Heart right ventricle (tissue), 16 donors: ENCODE results near the gene REN. TPM values are rescaled to one million over a fixed set of nuclear protein-coding genes. Genes with fewer than 3 reads are reported as not detected.

Source experiments
- ATAC-seq, 8 donors: fragments of 200-7000 bp; cut with Tn5 transposase; one replicate each; pipeline ENCODE4 v1.9.1; 2020; ENCODE audit warnings: mild to moderate bottlenecking in 8 of 8, moderate library complexity in 8 of 8, moderate number of reproducible peaks in 1 of 8
- DNase-seq, 2 donors: peaks; one replicate each; pipeline ENCODE4 v3.0.0-alpha.2; 2020
- H3K27ac ChIP-seq, 10 donors: fragments of 200-600 bp; sonication (generic) in 2 of 10; one replicate each; pipeline versions ENCODE4 v1.5.0 to v1.8.0; 2020 to 2022; ENCODE audit warnings: mild to moderate bottlenecking in 3 of 10
- H3K27me3 ChIP-seq, 7 donors: fragments of 200-600 bp; one replicate each; pipeline ENCODE4 v1.8.0; 2021 to 2022; ENCODE audit warnings: mild to moderate bottlenecking in 2 of 7
- H3K36me3 ChIP-seq, 9 donors: fragments of 200-600 bp; sonication (generic) in 1 of 9; one replicate each; pipeline versions ENCODE4 v1.5.0 to v1.8.0; 2020 to 2022; ENCODE audit warnings: mild to moderate bottlenecking in 2 of 9
- H3K4me1 ChIP-seq, 9 donors: fragments of 200-600 bp; sonication (generic) in 1 of 9; one replicate each; pipeline versions ENCODE4 v1.5.0 to v1.8.0; 2020 to 2022; ENCODE audit warnings: mild to moderate bottlenecking in 4 of 9
- H3K4me3 ChIP-seq, 10 donors: fragments of 200-600 bp; sonication (generic) in 2 of 10; one replicate each; pipeline versions ENCODE4 v1.5.0 to v1.8.0; 2020 to 2022; ENCODE audit warnings: mild to moderate bottlenecking in 7 of 10, moderate library complexity in 2 of 10
- H3K9me3 ChIP-seq, 11 donors: fragments of 200-600 bp in 10 of 11; sonication (generic) in 2 of 11; one replicate each; pipeline versions ENCODE4 v1.5.0 to v1.8.0; 2013 to 2022; ENCODE audit warnings: mild to moderate bottlenecking in 2 of 11, control low read depth in 1 of 11, moderate library complexity in 1 of 11
- WGBS, 2 donors: extraction: QIAGEN DNeasy Blood & Tissue Kit; methylation state at CpG; one replicate each; pipeline ENCODE4 v1.1.7; 2013; ENCODE audit warnings: inconsistent platforms in 1 of 2; 5-methylcytosine and 5-hydroxymethylcytosine counted together
- intact Hi-C, 10 donors: fragments of 100-400 bp; cut with DNase I; formaldehyde crosslinking; loops; one replicate each; pipeline versions ENCODE4 v1.11.1 to v1.14.2; 2022
- polyA plus RNA-seq, 2 donors: library from polyadenylated mRNA; stranded (reverse); fragments of 200-250 nt; gene quantifications; one replicate each; pipeline ENCODE4 v1.2.3, GENCODE V29; 2013
- total RNA-seq, 10 donors: library from RNA; stranded (reverse); fragmentation: NEBNext Ultra II Directional in 3 of 10; extraction: Animal tissue kit (Norgen Biotek cat#: 25700) in 3 of 10; gene quantifications; one replicate each; pipeline versions ENCODE4 v1.2.1 to v1.2.4, GENCODE V29; 2021 to 2023
- TF ChIP-seq, protein P1 (sequence below), 9 donors: fragments of 200-600 bp; sonication (generic) in 2 of 9; IDR thresholded peaks; one replicate each; pipeline versions ENCODE4 v1.5.0 to v1.8.0; 2021 to 2022; ENCODE audit warnings: antibody characterized with exemption in 9 of 9, mild to moderate bottlenecking in 5 of 9, moderate library complexity in 1 of 9
- donor health status: Arrhythmogenic right ventricular cardiomyopathy.
- donor health status: ischemic (EF 13 %, LVEDD 7.1; RV severe dilation, severe dysfunction).
- donor health status: healthy with polysubstance abuse.
- donor health status: DM: no; HTN: yes; CAD: no.
- donor health status: DM: no; HTN: no; CAD: no.
- donor health status: ischemic (EF 25% LVEDD 6.9; RV normal size, moderate dysfunction).
- donor health status: ischemic (EF 25% LVEDD 5.7; RV mildly dilated, moderate dysfunction).
- donor health status: healthy.
- donor health status: DM: yes; HTN: yes; CAD: no.
- donor health status: Ischemic cardiomyopathy.
- donor health status: ischemic (EF 35%, LVEDD 5.7; RV mildly dilated, moderate dysfunction).
- donor health status: nonischemic (EF 11% LVEDD 7.7; RV severe dilation, severe dysfunction).
- donor health status: DM: yes; HTN: yes; CAD: no.
- donor health status: PGD.
- donor health status: ischemic (EF 29% LVEDD 5.4; RV normal size, mild dysfunction).
- donor health status: nonischemic (EF 23%, LVEDD 6.1; RV moderate dilation, normal function).

Gene REN
- total and polyA plus RNA-seq, 12 donors: not detected

DNA sequence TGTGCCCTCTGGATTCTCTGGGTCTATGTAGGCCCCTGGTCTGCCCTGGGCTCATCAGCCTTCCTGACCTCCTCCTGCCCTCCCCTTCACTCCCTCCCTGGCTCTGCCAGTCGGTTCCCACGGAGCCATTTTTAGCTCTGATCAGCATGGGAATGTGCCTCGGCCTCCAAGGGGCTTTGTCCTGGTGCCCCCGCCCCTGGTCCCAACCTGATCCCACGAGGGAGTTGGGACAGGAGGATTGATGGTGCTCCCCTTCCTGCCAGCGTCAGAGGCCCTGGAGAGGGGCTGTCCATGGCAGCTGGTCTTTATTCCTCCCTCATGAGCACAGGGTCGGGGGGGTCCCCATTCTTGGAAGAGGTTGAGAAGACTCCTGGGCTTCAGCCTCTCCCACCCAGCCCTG, 39.2 kb downstream of the REN start:
- peaks cover 0 to 49% (median 22%) of the 10 kb centered on the region in 9 donors for H3K36me3 ChIP-seq

DNA sequence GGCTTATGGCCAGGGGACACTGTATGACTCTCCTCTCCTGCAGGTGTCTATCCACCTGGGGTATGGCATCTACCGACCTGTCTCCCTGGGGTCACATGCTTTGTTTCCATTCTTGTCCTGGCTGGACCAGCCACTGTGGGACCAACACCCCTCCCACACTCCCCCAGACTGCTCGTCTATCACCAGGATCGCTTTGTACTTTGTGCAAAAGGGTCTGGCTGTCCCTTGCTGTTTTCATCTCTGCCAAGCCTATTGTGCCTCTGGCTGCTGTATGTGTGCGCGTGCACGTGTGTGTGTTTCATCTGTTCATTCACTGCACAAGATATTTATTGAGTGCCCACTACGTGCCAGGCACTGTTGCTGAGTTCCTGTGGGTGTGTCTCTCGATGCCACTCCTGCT, 39.8 kb downstream of the REN start:
- TF ChIP-seq, protein P1, sequence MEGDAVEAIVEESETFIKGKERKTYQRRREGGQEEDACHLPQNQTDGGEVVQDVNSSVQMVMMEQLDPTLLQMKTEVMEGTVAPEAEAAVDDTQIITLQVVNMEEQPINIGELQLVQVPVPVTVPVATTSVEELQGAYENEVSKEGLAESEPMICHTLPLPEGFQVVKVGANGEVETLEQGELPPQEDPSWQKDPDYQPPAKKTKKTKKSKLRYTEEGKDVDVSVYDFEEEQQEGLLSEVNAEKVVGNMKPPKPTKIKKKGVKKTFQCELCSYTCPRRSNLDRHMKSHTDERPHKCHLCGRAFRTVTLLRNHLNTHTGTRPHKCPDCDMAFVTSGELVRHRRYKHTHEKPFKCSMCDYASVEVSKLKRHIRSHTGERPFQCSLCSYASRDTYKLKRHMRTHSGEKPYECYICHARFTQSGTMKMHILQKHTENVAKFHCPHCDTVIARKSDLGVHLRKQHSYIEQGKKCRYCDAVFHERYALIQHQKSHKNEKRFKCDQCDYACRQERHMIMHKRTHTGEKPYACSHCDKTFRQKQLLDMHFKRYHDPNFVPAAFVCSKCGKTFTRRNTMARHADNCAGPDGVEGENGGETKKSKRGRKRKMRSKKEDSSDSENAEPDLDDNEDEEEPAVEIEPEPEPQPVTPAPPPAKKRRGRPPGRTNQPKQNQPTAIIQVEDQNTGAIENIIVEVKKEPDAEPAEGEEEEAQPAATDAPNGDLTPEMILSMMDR (IDR thresholded peaks at IDR 0.05): no peak
- DNase-seq: no peak
- H3K36me3 ChIP-seq: peaks cover 0 to 55% (median 27%) of the 10 kb centered on the region in 9 donors
- H3K4me1 ChIP-seq: peaks cover 8 to 53% (median 25%) of the 10 kb centered on the region in 9 donors
- no peaks in the 10 kb centered on the region for H3K9me3 ChIP-seq
- H3K27ac ChIP-seq: peak overlapping the region in 7 of 10 donors; percentile 40 to 71 (median 60)
- no peaks in the 10 kb centered on the region for H3K27me3 ChIP-seq
- no peak for ATAC-seq
- no peak overlapping the region for H3K4me3 ChIP-seq
- intact Hi-C loops: loop anchor here in 9 of 10 donors (2.0 to 10.0 kb wide), 6 partner anchors 44 to 254 kb away; partner anchors contain the start of gene SOX13 (in 1 of the 9)
- WGBS, 2 donors: 53 to 67% methylated on average over 8 of the region's 8 CpGs

More for the DNA sequence above, 39.2 kb downstream of the REN start:
- TF ChIP-seq, protein P1 (IDR thresholded peaks at IDR 0.05): no peak
- Histone ChIP-seq H3K9me3 (no peaks in the 10 kb centered on the region), H3K4me1 (peaks cover 8 to 53% (median 27%) of the 10 kb centered on the region in 9 donors), H3K4me3 (no peak overlapping the region), H3K27ac (peak overlapping the region in 9 of 10 donors; percentile 40 to 71 (median 56)), H3K27me3 (no peaks in the 10 kb centered on the region)
- ATAC-seq (peak in 3 of 8 donors; percentile 3 to 23 (median 20)), DNase-seq (no peak)
- intact Hi-C loops: loop anchor here (1.0 to 10.0 kb wide), 9 partner anchors 45 to 266 kb away; partner anchors contain the start of genes SNRPE (in 1 of the 10) and SOX13 (in 1 of the 10)
- WGBS, 2 donors: 24 to 35% methylated on average over 7 of the region's 7 CpGs

DNA sequence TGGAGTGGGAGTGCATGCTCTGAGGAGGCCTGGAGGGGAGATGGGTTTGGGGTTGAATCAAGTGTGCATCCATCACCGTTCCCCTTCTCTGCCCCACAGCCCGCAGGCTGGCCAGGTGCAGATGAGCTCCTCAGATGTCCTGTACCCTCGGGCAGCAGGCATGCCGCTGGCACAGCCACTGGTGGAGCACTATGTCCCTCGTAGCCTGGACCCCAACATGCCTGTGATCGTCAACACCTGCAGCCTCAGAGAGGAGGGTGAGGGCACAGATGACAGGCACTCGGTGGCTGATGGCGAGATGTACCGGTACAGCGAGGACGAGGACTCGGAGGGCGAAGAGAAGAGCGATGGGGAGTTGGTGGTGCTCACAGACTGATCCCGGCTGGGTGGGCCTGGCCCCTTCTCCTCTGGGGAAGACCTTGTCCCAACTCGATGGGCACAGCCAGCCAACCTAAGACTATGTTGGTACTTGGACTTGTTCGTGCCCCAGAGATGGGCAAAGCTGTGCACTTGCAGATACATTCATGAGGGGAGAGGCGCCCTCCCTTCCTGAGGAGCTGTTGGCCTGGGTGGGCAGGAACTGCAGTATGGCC, 40.3 kb downstream of the REN start:
- peaks cover 0 to 60% (median 30%) of the 10 kb centered on the region in 9 donors for H3K36me3 ChIP-seq

DNA sequence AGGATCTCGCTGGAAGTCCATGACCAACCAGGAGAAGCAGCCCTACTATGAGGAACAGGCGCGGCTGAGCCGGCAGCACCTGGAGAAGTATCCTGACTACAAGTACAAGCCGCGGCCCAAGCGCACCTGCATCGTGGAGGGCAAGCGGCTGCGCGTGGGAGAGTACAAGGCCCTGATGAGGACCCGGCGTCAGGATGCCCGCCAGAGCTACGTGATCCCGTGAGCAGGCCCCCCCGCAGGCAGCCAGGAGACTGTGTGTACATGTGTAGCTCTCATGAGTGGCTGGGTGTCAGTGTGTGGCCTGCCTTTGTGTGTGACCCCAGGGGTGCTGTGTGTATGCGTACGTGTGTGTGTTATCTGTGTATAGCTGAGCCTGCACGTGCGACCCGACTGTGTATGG, 41.5 kb downstream of the REN start:
- no peak for DNase-seq
- ATAC-seq: no peak
- no peak overlapping the region for H3K4me3 ChIP-seq
- no peaks in the 10 kb centered on the region for H3K27me3 ChIP-seq
- TF ChIP-seq, protein P1 (IDR thresholded peaks at IDR 0.05): no peak
- H3K36me3 ChIP-seq: peaks cover 0 to 72% (median 30%) of the 10 kb centered on the region in 9 donors
- H3K9me3 ChIP-seq: no peaks in the 10 kb centered on the region
- intact Hi-C loops: loop anchor here in 8 of 10 donors (5.0 to 10.0 kb wide), 6 partner anchors 37 to 252 kb away; partner anchors contain the start of gene SOX13 (in 1 of the 8)
- 93 to 95% methylated on average over 22 of the region's 22 CpGs for WGBS, 2 donors
- H3K27ac ChIP-seq: no peak overlapping the region
- peaks cover 8 to 41% (median 25%) of the 10 kb centered on the region in 9 donors for H3K4me1 ChIP-seq

More for the DNA sequence above, 40.3 kb downstream of the REN start:
- Histone ChIP-seq H3K27me3 (no peaks in the 10 kb centered on the region), H3K4me1 (peaks cover 8 to 48% (median 25%) of the 10 kb centered on the region in 9 donors), H3K9me3 (no peaks in the 10 kb centered on the region), H3K4me3 (no peak overlapping the region), H3K27ac (peak overlapping the region in 4 of 10 donors; percentile 40 to 71 (median 62))
- TF ChIP-seq, protein P1 (IDR thresholded peaks at IDR 0.05): no peak
- WGBS, 2 donors: 90 to 94% methylated on average over 18 of the region's 18 CpGs
- intact Hi-C loops: loop anchor here in 9 of 10 donors (2.0 to 10.0 kb wide), 6 partner anchors 44 to 254 kb away; partner anchors contain the start of gene SOX13 (in 1 of the 9)
- ATAC-seq (no peak), DNase-seq (no peak)
